Activated gamma-delta T cell treated with Interleukin-2 at 50 U/mL for 16 hours (primary cell): ENCODE data around the gene PTPRN2.
A peak's percentile ranks its signal among the peaks of the same experiment; 100 is the strongest.
"Not testable (repeated sequence)": the region's sequence is repeated elsewhere in the genome, so short reads cannot be mapped to it uniquely, and the experiment has no call there.

Experiments used
- DNase-seq: peaks from one replicate; pipeline ENCODE4 v3.0.0-alpha.2; 2020

The PTPRN2 gene

DNA sequence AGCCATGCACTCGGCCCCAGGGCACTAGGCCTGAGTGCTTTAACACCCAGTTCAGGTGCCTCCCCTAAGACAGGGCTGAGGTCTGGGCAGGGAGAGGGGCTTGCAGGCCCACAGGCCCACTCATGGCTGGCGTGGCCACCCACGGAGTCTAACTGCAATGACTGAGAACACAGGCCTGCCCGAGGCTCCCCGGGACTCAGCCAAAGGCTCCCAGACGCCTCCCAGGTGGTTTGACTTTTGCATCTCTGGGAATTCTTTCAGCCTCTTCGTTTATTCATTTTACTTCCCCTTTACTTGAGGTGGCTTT is 37.3 kb downstream of the PTPRN2 start:
- no peak for DNase-seq

GRCh38 chr7:158549616-158550393 is 37.8 kb downstream of the PTPRN2 start:
- no peak for DNase-seq

DNA sequence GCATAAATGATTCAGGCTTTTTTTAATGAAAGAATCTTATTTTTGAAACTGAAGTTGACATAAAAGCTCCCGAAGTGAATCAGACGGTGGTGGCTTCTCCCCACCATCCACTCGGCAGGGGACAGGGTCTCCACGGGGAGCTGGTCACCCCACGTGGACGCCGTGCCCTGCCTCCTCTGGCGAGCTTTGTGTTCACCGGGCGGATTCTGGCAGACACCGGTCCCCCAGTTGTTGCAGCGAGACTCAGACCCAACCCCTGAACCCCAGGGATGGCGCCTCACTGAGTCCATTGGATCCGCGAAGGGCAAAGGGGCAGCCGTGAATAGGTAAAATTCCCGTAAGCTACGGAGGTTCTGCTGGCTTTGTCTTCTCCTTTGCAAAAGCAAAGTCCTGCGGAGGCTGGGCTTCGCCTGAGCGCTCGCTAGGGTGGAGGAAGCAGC is 38.4 kb downstream of the PTPRN2 start:
- DNase-seq: no peak

DNA sequence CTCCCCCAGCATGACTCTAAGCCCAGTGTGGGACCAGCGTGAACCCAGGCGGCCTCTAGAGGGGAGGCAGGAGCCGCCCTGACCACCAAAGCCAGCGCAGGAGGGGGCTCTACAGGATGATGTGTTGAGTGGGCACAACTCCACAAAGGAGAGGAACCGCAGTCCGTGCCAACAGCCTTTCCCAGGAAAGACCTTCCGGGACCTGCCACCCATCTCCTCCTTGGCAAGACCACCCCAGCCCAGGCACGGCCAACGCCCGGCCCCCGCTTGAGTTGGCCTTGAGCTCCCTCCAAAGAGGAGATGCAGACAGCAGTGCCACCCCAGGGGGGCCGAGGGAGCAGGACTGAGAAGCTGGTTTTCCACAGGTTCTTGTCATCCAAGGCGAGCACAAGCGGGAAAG is 38.9 kb downstream of the PTPRN2 start:
- DNase-seq: no peak

- DNase-seq: no peak
Observed at GRCh38 chr7:158547817-158548216, 39.8 kb downstream of the PTPRN2 start.

GRCh38 chr7:158546626-158547025 is 41.0 kb downstream of the PTPRN2 start:
- no peak for DNase-seq

DNA sequence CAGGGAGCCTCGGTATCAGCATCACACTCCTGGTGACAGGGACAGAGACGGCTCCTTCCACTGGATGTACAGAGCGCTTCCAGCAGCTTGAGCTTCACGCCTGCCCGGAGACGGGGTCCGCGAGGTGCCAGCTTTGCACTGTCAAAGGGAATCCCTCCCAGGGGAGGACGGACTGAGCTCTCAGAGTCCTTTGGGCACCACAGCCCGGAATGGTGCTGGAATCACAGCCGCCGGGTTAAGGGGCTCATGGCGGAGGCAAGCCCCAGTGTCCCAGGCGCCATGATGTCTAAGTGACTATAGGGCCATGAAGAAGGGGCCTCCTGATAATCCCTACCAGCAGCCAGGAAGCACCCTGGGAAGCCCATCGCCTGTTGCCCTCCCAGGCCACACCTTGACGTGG is 41.4 kb downstream of the PTPRN2 start:
- no peak for DNase-seq

DNA sequence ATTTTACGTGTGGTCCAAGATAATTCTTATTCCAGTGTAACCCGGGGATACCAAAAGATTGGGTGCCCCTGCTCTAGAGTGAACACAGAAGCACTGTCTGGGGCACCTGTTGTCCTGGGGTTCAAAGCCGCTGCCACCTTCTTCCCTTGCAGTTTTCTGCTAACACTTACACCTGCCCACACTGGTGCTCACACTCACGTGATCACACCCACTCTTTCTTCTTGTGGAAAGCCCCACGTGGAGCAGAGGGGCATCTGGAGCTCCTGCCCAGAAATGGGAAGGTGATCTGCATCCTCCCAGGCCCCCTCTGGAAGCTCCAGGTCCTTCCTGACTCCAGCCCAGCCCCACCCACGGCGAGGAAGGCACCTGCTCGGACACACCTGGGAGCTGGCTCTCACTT is 42.9 kb downstream of the PTPRN2 start:
- no peak for DNase-seq

- DNase-seq: no peak
Observed at GRCh38 chr7:158543840-158544239, 43.8 kb downstream of the PTPRN2 start.

DNA sequence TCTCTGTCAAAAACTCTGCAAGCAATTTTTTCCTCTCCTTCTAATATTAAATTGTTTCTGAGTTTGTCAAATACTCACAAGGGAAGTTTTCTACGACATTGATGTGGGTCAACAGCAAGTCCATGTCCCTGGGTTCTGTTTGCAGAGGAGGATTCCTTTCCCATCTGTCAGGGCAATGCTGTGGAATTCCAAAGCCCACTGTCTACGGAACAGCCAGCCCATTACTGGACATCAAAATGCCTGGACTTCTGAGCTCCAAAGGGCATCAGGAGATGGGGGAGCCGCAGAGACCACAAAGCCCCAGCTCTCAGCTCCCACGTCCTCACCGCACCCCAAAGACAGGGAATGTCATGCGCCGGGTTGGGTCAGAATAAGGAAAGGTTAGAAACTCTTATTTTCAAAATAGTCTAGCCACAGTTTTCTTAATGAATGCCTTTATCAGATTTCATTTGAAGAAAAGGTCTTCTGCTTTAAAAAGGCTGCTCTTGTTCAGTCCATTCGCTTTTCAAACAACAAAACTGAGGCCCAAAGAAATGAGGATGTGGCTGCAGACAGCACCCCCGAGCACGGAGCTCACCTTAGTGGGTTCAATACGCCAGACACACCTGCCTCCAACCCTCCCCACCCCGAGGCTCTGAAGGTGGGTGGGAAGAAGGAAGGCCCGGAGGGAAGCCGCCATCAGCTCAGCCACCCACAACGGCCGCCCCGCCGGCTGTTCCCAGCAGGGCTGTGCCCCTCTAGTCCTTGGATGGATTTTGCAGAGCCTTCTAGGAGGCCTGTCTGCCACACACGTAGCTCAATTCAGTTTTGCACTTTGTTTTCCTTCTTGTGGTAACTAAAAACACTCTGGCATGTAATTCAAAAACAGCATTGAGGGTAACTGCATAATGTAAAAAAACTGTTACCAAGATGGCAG is 44.7 kb downstream of the PTPRN2 start:
- DNase-seq: no peak

DNA sequence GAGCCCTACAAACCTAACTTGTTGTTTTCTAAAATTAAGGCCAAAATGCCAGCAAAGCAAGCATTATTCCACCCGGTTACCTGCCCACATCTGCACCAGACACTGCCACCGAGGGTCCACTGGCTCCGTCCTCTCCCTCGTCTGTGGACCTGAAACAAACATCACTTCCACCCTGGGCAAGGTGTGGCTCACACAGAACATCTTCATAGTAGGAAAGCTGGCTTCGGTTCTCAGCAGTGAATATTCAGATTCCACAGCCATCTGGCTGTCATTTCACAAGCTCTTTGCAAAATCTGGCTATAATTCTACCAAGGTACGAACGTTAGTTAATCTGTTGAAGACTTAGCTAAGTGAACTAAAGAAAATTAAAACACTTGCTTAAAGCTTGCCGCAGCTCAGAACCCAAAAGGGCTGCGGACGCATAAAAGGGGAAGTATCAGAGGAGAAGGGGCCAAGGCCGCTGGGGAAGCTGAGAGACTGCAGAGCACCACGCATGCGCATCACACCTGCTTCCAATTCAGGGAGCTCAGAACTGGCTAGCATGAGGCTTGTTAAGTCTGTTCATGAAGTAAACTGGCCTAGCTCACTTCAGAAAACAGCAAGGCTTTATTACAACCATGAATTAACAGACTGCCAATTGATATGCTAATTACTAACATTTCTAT is 46.1 kb downstream of the PTPRN2 start:
- peak; percentile 26 for DNase-seq

DNA sequence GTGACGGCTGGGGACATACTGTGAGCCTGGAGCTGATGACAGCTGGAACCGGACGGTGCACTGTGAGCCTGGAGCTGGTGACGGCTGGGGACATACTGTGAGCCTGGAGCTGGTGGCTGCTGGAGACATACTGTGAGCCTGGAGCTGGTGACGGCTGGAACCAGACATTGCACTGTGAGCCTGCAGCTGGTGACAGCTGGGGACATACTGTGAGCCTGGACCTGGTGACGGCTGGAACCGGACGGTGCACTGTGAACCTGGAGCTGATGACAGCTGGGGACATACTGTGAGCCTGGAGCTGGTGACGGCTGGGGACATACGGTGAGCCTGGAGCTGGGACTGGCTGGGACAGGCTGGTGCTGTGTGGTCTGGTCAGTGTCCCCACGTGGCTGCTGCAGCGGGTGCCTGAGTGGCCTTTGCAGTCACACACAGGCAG is 47.9 kb downstream of the PTPRN2 start:
- no peak for DNase-seq

DNA sequence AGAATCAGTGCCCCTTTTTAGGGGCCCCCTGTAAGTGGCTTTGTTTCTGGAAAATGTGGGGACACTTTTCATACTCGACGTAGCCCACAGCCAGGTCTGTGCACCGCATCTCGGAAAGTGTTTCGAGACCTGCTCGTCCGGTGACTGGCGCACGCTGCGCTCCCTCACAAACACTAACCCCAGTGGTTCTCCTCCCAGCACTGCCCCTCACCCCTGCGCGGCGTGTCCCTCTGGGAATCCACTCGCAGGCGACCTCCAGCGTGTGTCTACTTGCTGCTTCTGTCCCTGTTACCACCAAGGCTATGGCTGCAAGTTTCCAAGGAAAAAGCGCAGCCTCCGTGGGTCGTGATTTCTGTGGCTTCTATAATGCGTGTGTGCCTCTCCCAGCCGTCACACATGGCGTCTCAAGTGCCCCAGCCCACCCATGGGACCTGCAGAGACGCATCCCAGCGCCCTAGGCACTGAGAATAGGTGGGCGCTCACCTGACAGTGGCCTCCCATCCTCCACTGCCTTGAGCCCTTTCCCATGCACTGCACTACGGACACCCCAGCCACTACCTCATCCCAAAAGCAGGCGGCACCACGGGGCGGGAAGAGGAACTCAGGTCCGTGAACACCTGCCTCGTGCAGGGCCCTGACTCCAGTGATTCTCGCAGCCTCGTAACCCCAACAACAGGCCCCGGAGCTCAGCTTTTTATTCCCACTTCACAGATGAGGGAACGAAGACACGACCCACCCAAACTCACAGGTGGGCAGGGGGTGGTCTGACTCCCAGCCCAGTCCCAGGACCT is 49.3 kb downstream of the PTPRN2 start:
- DNase-seq: no peak

DNA sequence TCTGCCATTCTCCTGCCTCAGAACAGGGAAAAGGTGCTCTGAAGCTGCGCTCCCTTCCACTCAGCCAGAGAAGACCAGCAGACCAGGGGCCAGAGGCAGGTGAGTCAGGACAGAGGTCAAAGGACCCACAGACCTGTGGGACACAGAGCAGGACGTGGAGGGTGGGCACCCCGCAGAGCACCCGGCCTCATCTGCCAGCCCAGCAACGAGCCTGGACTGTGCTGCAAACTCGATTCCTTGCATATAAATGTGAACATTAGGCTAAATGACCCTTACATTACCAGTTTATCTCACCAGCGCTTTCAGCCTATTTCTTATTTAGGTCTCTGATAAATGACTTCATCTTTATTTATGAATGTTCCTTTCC is 50.1 kb downstream of the PTPRN2 start:
- DNase-seq: no peak

DNA sequence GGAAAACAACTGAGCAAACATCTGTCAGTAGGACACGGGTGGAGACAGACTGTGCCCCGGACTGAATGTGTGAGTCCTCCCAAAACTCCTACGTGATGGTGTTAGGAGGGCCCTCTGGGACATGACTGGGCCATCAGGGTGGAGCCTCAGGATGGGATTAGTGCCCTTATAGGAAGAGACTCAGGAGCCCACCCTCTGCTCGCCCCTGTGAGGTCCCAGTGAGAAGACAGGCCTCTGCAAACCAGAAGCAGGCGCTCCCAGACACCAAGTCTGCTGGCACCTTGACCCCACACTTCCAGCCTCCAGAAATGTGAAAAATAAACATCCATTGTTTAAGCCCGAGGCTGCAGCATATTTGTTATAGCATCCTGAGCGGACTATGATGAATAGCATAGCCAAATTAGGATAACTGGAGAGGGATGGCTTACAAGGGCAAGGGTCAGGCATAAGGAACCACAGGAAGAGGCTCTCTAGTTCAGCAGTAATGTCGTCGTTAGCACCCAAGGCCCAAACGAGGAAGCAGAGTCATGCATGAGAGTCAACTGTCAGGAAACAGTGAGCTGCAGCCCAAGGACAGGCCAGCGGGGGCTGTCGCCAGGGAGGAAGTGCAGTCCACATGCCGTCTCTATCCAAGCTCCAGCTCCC is 50.6 kb downstream of the PTPRN2 start:
- DNase-seq: no peak

- no peak for DNase-seq
Observed at GRCh38 chr7:158535079-158535478, 52.5 kb downstream of the PTPRN2 start.

GRCh38 chr7:158534598-158534997 is 53.0 kb downstream of the PTPRN2 start:
- DNase-seq: no peak

DNA sequence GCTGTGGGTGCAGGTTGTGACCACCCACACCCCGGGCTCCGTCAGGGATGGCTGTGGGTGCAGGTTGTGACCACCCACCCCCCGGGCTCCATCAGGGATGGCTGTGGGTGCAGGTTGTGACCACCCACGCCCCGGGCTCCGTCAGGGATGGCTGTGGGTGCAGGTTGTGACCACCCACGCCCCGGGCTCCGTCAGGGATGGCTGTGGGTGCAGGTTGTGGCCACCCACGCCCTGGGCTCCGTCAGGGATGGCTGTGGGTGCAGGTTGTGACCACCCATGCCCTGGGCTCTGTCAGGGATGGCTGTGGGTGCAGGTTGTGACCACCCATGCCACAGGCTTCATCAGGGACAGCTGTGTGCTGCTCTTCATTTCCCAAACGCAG is 53.5 kb downstream of the PTPRN2 start:
- not testable (repeated sequence) for DNase-seq

GRCh38 chr7:158533386-158534133 is 54.1 kb downstream of the PTPRN2 start:
- DNase-seq: no peak

DNA sequence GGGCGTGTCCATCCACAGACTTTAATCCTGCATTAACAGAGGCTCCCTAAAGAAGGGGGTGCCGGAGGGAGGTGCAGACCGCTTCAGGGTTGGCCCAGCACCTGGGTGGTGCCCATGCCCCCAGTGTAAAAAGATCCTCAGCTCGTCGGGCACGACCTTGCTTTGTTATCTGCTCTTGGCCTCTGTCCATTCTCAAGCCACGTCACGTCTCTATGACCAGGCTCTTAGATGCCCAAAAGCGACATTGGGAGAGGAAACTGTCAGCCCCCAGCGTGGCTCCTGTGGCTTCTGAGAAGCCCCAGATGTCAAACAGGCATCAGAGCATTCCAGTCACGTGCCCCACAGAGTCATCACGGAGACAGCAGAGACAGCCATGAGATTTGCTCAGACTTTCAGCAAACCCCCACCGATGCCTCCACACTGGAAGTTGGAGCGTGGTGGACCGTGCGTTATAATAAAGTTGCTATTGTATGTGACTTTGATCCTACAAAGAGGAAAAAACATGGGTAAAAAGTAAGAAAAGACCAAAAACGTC is 55.5 kb downstream of the PTPRN2 start:
- DNase-seq: no peak

DNA sequence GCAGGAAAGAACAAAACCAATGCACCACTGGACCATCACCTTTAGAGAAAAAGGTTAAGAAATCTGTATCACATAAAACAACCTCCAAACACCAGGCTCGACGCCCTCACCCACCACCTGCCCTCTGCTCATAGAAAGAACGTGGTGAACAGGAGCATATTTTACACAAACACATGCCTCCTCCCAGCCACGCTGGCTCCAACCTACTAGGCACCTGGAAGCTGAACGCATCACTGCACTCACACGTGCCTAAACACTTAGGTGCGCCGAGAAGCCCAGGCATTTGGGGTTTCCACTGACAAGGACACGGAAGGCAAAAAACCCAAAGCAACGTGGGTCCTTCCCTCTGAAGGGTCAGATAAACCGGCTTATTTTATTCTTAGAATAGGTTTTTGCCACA is 56.0 kb downstream of the PTPRN2 start:
- no peak for DNase-seq
